NCI-H2029 (cell line): ENCODE measurements around the gene HYDIN.
"Not testable (repeated sequence)": the region's sequence is repeated elsewhere in the genome, so short reads cannot be mapped to it uniquely, and the experiment has no call there.

Source experiments
- DNase-seq: peaks from one replicate; lab custom pipeline; 2025; lab: John Stamatoyannopoulos, UW

The HYDIN gene

DNA sequence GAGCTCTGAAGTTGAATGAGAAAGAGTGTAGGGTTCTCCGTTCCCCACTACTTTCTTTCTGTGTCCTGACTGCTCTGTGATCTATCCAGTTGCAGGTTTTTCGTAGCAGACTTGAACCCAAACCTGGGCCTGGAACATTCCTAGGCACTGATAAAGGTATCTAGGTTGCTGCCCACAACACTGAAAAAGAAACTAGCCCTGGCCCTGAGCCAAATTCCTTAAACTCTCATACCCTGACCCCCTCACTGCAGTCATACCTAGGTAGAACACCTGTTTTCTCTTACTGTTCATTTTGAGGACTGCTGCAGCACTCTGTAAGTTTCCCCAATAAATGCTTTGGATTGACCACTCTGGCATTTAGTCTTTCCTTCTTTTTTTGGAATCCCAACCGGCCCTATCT lies 5.4 kb downstream of the HYDIN start:
- DNase-seq, result no peak

- no peak for DNase-seq
Observed at GRCh38 chr16:71218306-71218963, 12.1 kb downstream of the HYDIN start.

DNA sequence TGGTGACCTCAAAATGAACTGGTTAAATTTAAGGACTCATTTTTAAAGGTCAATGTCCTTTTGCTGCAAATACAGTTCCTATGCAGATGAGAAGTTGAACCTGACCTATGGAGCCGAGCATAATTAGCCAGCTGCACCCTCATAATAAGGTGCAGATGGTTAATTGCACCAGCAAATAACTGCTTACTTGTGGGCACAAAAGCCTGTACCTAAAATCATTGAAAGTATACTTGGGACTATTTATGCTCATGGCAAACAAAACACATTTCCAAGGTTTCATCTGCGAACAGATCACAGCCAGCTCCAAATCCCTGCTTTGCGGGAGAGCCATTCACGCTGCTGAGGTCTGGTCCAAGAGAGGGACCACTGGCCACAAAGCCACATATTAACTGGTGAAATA lies 13.0 kb downstream of the HYDIN start:
- DNase-seq, result no peak

- no peak for DNase-seq
Observed at GRCh38 chr16:71216714-71217113, 13.8 kb downstream of the HYDIN start.

- no peak for DNase-seq
Observed at GRCh38 chr16:71214746-71215381, 15.7 kb downstream of the HYDIN start.

- no peak for DNase-seq
Observed at GRCh38 chr16:71205482-71206131, 24.9 kb downstream of the HYDIN start.

DNA sequence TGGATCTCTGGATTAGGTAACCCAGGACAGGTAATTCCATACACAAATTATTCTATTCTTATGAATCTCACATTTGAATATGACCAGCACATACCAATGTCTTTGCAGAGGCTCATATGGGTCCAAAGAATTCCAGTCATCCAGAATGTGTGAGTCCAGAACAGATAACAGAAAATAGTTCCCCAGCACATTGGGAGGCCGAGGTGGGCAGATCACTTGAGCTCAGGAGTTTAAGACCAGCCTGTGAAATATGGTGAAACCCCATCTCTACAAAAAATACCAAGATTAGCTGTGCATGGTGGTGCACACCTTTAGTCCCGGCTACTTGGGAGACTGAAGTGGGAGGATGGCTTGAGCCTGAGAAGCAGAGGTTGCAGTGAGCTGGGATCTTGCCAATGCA lies 26.9 kb downstream of the HYDIN start:
- DNase-seq, result no peak

- DNase-seq, result no peak
Observed at GRCh38 chr16:71201556-71201955, 29.0 kb downstream of the HYDIN start.

- no peak for DNase-seq
Observed at GRCh38 chr16:71201054-71201453, 29.5 kb downstream of the HYDIN start.

DNA sequence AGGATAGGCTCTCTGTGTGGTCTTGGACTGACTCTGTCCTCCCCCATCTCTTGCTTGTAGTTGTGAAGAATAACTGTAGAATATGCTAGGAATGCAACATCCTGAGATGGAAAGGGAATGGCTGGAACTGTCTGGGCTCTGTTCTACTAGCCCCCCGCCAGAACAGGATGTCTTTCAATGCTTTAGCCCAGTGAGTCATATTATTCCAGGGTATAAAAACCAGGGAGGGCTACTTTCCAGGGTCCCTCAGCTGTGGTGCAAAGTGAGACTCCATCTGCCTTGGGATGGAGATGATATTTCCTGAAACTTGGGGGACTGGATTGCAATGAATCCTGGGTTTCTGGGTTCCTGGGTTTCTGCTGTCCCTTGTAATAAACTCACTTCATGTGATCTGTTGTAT lies 32.1 kb downstream of the HYDIN start:
- DNase-seq, result no peak

DNA sequence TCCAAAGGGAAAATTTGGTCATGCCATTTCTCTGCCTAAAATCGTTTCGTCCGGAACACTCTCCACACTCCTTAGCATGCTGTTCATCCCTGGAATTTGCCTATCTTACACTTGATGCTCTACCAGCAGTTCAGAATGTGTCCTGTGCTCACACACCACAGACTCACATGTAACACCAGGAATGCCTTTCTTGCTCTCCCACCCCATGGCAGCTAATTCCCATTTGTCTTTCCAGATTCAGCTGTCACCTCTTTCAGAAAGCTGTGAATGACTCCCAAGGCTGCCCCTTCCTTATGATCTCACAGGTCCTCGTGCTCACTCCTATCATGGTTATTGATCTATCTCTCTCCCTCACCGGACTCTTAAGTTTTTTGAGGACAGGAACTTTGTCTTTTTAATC lies 38.1 kb downstream of the HYDIN start:
- no peak for DNase-seq

DNA sequence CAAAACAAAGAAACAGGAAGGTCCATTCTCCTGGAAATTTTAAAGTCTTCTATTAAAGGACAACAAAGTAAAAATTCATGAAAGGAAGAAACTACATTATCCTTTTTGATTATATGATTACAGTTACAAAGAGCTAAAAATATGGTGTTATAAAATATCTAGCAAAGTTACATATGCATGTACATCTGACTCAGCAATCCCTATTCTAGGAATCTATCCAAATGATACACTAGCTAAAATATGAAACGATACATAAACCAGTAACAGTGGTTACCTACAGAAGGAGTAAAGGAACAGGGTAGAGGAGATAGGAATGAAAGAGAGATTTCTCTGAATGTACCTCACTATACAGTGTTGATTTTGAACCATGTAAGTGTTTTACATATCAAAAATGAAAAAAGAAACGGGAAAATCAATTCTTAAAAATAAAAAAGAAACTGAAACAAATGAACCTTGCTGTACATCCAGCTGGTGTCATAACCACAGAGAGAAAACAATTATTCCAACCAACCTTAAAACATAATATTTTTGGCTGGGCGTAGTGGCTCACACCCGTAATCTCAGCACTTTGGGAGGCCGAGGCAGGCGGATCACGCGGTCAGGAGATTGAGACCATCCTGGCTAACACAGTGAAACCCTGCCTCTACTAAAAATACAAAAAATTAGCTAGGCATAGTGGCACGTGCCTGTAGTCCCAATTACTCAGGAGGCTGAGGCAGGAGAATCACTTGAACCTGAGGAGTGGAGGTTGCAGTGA lies 41.4 kb downstream of the HYDIN start:
- DNase-seq, result no peak

GRCh38 chr16:71185347-71185746 lies 45.2 kb downstream of the HYDIN start:
- no peak for DNase-seq

DNA sequence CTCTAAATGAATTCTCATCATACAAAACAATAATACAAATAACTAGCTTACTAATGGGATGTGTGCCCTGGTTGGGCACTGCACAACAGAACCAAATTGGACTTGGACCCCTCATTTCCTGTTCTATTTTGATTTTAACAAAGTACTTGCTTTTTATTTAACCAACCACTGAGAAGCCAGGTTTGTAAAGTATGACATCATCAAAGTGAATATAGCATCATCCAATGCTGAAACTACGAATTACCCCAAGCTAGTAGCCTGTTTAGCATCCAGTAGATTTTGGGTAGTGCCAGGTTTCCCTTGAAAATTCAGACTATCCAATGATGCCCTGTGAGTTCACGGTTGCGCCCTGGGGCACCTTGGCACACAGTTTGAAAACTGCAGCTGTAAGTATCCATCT lies 51.0 kb downstream of the HYDIN start:
- DNase-seq, result no peak

DNA sequence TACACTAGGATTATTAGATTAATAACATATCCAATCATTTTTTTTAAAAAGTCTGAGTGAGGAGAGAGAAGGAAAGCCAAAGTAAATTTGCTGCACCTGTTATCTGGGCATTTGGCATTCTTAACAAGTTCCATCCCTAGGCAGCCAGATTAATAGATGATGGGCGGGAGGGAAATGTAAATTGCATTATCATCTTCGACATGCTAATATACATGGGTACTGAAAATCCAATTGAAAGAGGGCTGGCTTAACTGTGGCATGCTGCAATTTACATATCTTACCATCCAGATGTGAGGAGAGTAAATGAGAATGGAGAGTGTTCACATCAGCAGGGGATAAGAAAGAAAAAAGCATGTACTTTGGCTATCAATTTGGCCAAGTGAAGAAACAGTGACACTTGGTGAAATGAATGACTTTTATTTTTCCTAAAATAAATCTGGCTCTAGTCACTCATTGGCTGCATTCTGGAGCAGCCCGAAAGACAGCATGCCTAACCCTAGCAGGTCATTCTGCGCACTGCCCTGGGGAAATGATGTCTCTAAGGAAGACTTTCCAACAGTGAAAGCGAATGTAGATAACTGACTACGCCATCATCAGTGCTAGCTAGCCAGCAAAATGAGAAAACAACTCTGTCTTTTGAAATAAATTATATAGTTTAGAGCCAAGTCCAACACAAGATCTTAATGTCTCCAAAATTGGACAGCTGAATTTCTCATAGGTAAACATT lies 57.9 kb downstream of the HYDIN start:
- DNase-seq, result no peak

DNA sequence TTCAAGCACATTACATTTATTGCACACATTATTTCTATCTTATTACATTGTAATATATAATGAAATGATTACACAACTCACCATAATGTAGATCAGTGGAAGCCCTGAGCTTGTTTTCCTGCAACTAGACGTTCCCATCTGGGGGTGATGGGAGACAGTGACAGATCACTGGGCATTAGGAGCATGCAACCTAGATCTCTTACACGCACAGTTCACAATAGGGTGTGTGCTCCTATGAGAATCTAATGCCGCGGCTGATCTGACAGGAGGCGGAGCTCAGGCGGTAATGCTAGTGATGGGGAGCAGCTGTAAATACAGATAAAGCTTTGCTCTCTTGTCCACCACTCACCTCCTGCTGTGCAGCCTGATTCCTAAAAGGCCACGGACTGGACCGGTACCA lies 69.5 kb downstream of the HYDIN start:
- DNase-seq, result not testable (repeated sequence)

DNA sequence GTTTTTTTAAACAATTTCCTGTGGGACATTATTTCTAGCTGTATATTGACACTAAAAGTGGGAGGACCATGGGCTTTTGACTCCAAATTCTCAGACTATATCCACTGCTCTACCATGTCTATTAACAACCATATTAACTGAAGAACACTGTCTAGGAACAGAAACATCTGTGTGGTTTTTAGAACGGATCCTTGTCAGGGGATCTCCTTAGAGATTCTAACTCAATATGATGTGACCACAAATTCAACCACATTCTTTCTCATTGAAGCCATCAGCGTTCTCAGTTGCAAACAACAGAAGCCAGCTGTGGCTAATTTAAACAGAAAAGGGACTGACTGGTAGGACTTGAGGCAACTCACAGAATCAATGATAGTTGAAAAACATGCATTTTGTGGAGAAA lies 73.2 kb downstream of the HYDIN start:
- not testable (repeated sequence) for DNase-seq

- not testable (repeated sequence) for DNase-seq
Observed at GRCh38 chr16:71153329-71153728, 77.2 kb downstream of the HYDIN start.

GRCh38 chr16:71151654-71152053 lies 78.9 kb downstream of the HYDIN start:
- DNase-seq, result not testable (repeated sequence)

DNA sequence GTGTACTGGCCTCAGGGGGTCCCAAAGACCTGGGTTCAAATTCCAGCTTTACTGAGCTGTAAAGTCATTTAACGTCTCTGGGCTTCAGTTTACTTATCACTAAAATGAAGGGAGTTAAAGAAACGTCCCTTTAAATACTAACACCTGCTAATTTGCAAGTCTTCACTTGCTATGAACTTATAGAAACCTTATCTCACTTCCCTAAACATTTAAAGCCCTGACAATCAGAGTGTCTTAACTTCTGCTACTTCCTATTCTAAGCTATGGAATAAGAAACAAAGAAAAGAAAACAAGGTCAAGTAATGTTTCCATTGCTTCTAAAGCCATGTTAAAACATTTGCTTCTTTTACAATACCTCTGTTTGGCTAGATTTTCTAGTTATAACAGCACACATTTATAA lies 87.3 kb downstream of the HYDIN start:
- DNase-seq, result not testable (repeated sequence)

- not testable (repeated sequence) for DNase-seq
Observed at GRCh38 chr16:71110565-71110964, 120.0 kb downstream of the HYDIN start.

DNA sequence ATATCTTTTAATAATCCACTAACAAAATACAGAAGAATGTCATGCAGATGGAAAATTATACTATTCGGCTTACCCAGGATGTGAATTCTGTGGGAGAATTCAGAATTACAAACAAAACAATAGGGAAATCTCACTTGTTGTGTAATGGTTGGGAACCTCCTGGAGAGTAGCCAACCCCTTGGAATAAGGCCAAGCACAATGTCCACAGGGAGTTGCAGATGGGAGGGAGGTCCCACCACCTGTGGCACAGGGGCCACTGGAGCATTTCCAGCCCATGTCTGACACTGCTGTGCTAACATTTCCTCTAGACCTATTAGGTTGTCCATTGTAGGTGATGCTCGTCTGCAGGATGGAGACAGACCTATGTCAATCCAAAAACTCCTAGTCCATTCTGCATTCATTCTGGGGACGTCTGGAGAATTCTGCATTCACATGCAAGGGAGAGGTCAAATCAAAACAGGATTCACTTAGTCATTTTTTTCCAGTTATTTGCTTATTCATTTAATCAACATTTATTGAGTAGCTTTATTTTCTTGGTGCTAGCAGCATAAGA lies 120.8 kb downstream of the HYDIN start:
- DNase-seq, result not testable (repeated sequence)
